H9 (cell line): Measurements from ENCODE around the gene PPFIBP2. TPM values are rescaled to one million over a fixed set of nuclear protein-coding genes. Genes with fewer than 3 reads are reported as not detected.

Source experiments
- DNase-seq: peaks from one replicate; pipeline ENCODE4 v3.0.0-alpha.2; 2017
- H2AFZ ChIP-seq: one replicate; pipeline ENCODE4 v1.6.1; 2013; ENCODE audit warnings: mild to moderate bottlenecking, low read length, control low read depth, moderate library complexity
- H2AK5ac ChIP-seq: 2 replicates; pipeline ENCODE4 v1.6.1; 2013; ENCODE audit warnings: low read length, control low read depth, mixed read lengths; ENCODE audit not compliant: insufficient read length
- H2BK120ac ChIP-seq: one replicate; pipeline ENCODE4 v1.6.1; 2013; ENCODE audit warnings: low read depth, mild to moderate bottlenecking, low read length, control low read depth, inconsistent platforms; ENCODE audit not compliant: poor library complexity, severe bottlenecking
- H2BK12ac ChIP-seq: 2 replicates; pipeline ENCODE4 v1.6.1; 2013; ENCODE audit warnings: low read length, control low read depth, mixed read lengths, low read depth; ENCODE audit not compliant: insufficient read length
- H2BK15ac ChIP-seq: 2 replicates; pipeline ENCODE4 v1.6.1; 2013; ENCODE audit warnings: low read depth, low read length, control low read depth
- H2BK20ac ChIP-seq: one replicate; pipeline ENCODE4 v1.6.1; 2013; ENCODE audit warnings: low read depth, mild to moderate bottlenecking, low read length, control low read depth, inconsistent platforms; ENCODE audit not compliant: poor library complexity, severe bottlenecking
- H2BK5ac ChIP-seq: 2 replicates; pipeline ENCODE4 v1.6.1; 2013; ENCODE audit warnings: low read length, control low read depth, mixed read lengths; ENCODE audit not compliant: insufficient read length
- H3K14ac ChIP-seq: 2 replicates; pipeline ENCODE4 v1.6.1; 2013; ENCODE audit warnings: low read length, control low read depth; ENCODE audit not compliant: insufficient read depth
- H3K18ac ChIP-seq: 2 replicates; pipeline ENCODE4 v1.6.1; 2013; ENCODE audit warnings: low read depth, mild to moderate bottlenecking, mixed read lengths, low read length, control low read depth; ENCODE audit not compliant: insufficient read length
- H3K23ac ChIP-seq: 2 replicates; pipeline ENCODE4 v1.6.1; 2013; ENCODE audit warnings: low read length, control low read depth, mixed read lengths, low read depth; ENCODE audit not compliant: insufficient read length
- H3K23me2 ChIP-seq: 2 replicates; pipeline ENCODE4 v1.6.1; 2013; ENCODE audit warnings: low read depth, mild to moderate bottlenecking, mixed read lengths, low read length, control low read depth; ENCODE audit not compliant: insufficient read length, poor library complexity, severe bottlenecking
- H3K27ac ChIP-seq: 2 replicates; pipeline ENCODE4 v1.5.1; 2013; ENCODE audit warnings: low read length, control low read depth, mixed read lengths, low read depth; ENCODE audit not compliant: insufficient read length
- H3K27me3 ChIP-seq: 2 replicates; pipeline ENCODE4 v1.6.1; 2013; ENCODE audit warnings: low read length, control low read depth, inconsistent platforms; ENCODE audit not compliant: insufficient read depth
- H3K4ac ChIP-seq: 2 replicates; pipeline ENCODE4 v1.6.1; 2013; ENCODE audit warnings: low read depth, mild to moderate bottlenecking, control low read depth, inconsistent platforms, low read length, moderate library complexity
- H3K4me1 ChIP-seq: 2 replicates; pipeline ENCODE4 v1.6.1; 2013; ENCODE audit warnings: low read length, control low read depth, inconsistent platforms; ENCODE audit not compliant: insufficient read depth
- H3K4me2 ChIP-seq: 2 replicates; pipeline ENCODE4 v1.6.1; 2013; ENCODE audit warnings: low read length, control low read depth, mixed read lengths; ENCODE audit not compliant: insufficient read length, insufficient read depth
- H3K56ac ChIP-seq: 2 replicates; pipeline ENCODE4 v1.6.1; 2013; ENCODE audit warnings: low read depth, mild to moderate bottlenecking, mixed read lengths, low read length, control low read depth; ENCODE audit not compliant: insufficient read length
- H3K79me1 ChIP-seq: 2 replicates; pipeline ENCODE4 v1.6.1; 2013; ENCODE audit warnings: low read depth, mild to moderate bottlenecking, moderate library complexity, low read length, control low read depth, inconsistent platforms; ENCODE audit not compliant: insufficient read depth, poor library complexity, severe bottlenecking
- H3K79me2 ChIP-seq: 2 replicates; pipeline ENCODE4 v1.6.1; 2013; ENCODE audit warnings: low read length, control low read depth, inconsistent platforms; ENCODE audit not compliant: insufficient read depth
- H3K9ac ChIP-seq: 2 replicates; pipeline ENCODE4 v1.6.1; 2013; ENCODE audit warnings: low read length, control low read depth, mixed read lengths; ENCODE audit not compliant: insufficient read length; ENCODE audit errors: extremely low read depth
- H3K9me3 ChIP-seq: one replicate; pipeline ENCODE4 v1.6.1; 2013; ENCODE audit warnings: low read depth, low read length, inconsistent platforms; ENCODE audit not compliant: control insufficient read depth
- H3T11ph ChIP-seq: one replicate; pipeline ENCODE4 v1.6.1; 2013; ENCODE audit warnings: mild to moderate bottlenecking, low read length, control low read depth, inconsistent platforms
- H4K20me1 ChIP-seq: one replicate; pipeline ENCODE4 v1.6.1; 2013; ENCODE audit not compliant: control insufficient read depth, insufficient read length, insufficient read depth
- H4K5ac ChIP-seq: 2 replicates; pipeline ENCODE4 v1.6.1; 2013; ENCODE audit warnings: low read depth, mild to moderate bottlenecking, mixed read lengths, low read length, control low read depth; ENCODE audit not compliant: insufficient read length
- H4K8ac ChIP-seq: replicated peaks from 2 replicates; pipeline ENCODE4 v1.6.1; 2013; ENCODE audit warnings: low read length, control low read depth, mixed read lengths, low read depth; ENCODE audit not compliant: insufficient read length
- H4K91ac ChIP-seq: 2 replicates; pipeline ENCODE4 v1.6.1; 2013; ENCODE audit warnings: low read depth, mild to moderate bottlenecking, moderate library complexity, mixed read lengths, low read length, control low read depth; ENCODE audit not compliant: insufficient read length
- H3K27ac Mint-ChIP-seq, 3 experiments: 2 replicates in 2 of 3; 3 replicates in 1 of 3; pipeline ENCODE4 v1.8.0; 2020 to 2021; ENCODE audit warnings: mixed read lengths in 3 of 3, mild to moderate bottlenecking in 1 of 3, moderate library complexity in 1 of 3
- H3K27me3 Mint-ChIP-seq: 2 replicates; pipeline ENCODE4 v1.8.0; 2021; ENCODE audit warnings: low read depth, mild to moderate bottlenecking, moderate library complexity, mixed read lengths
- H3K36me3 Mint-ChIP-seq, 3 experiments: 2 replicates in 2 of 3; 3 replicates in 1 of 3; pipeline ENCODE4 v1.8.0; 2020 to 2021; ENCODE audit warnings: low read depth in 3 of 3, mixed read lengths in 3 of 3; ENCODE audit not compliant: insufficient read depth in 1 of 3
- H3K4me1 Mint-ChIP-seq, 2 experiments: 2 replicates each; pipeline ENCODE4 v1.8.0; 2020; ENCODE audit warnings: mixed read lengths in 2 of 2
- H3K4me3 Mint-ChIP-seq, 2 experiments: 2 replicates in 1 of 2; 3 replicates in 1 of 2; pipeline ENCODE4 v1.8.0; 2020 to 2021; ENCODE audit warnings: mild to moderate bottlenecking in 2 of 2, mixed read lengths in 2 of 2, moderate library complexity in 1 of 2
- H3K9me3 Mint-ChIP-seq, 2 experiments: 2 replicates in 1 of 2; 3 replicates in 1 of 2; pipeline ENCODE4 v1.8.0; 2020; ENCODE audit warnings: mild to moderate bottlenecking in 2 of 2, mixed read lengths in 2 of 2, moderate library complexity in 1 of 2
- CTCF ChIP-seq: fragments of 200-600 bp; sonication (generic); conservative IDR thresholded peaks from 3 replicates; pipeline ENCODE4 v1.8.0; 2021; ENCODE audit warnings: antibody characterized with exemption, mild to moderate bottlenecking
- WGBS: extraction: QIAGEN DNeasy Blood & Tissue Kit; methylation state at CpG from one replicate; pipeline ENCODE4 v1.1.7; 2013; ENCODE audit warnings: missing lambda C conversion rate, low lambda C conversion rate, mixed read lengths; ENCODE audit not compliant: insufficient read length; ENCODE audit errors: extremely low coverage; 5-methylcytosine and 5-hydroxymethylcytosine counted together
- total RNA-seq: library from RNA; stranded (reverse); gene quantifications from 2 replicates; pipeline ENCODE4 v1.2.1, GENCODE V29; 2021

PPFIBP2 gene
- total RNA-seq, 1 experiment from 2014 or later: 8.3 TPM

- no peak overlapping the region for H3K18ac ChIP-seq
These were observed 68.7 kb downstream of the PPFIBP2 start for GRCh38 chr11:7582338-7582985.

More at GRCh38 chr11:7582338-7582985, 68.7 kb downstream of the PPFIBP2 start:
- no peak for TF ChIP-seq CTCF
- no peak overlapping the region for H3K56ac ChIP-seq
- H4K5ac ChIP-seq: no peak overlapping the region
- H3K27ac ChIP-seq: no peak overlapping the region
- H2BK15ac ChIP-seq: no peak overlapping the region
- Mint-ChIP-seq H3K27me3 (no peaks in the 10 kb centered on the region; the same call in 1 of the 2 replicates), H3K36me3 (peaks cover 0 to 2% (median 0%) of the 10 kb centered on the region in 3 experiments; a peak in 2 of 7 replicates), H3K9me3 (no peaks in the 10 kb centered on the region), H3K4me3 (no peak overlapping the region), H3K4me1 (peaks cover 25 to 35% of the 10 kb centered on the region in 2 experiments), H3K27ac (no peak overlapping the region)
- DNase-seq: no peak
- no peak overlapping the region for H2BK20ac ChIP-seq
- peaks cover 8% of the 10 kb centered on the region; the same call in 1 of the 2 replicates for H3K4me1 ChIP-seq
- H2AFZ ChIP-seq: no peak overlapping the region
- H3K9ac ChIP-seq: no peak overlapping the region
- no peak overlapping the region for H3K4me2 ChIP-seq
- H3K4ac ChIP-seq: no peak overlapping the region
- H3K23ac ChIP-seq: no peak overlapping the region
- H2BK5ac ChIP-seq: no peak overlapping the region
- H3K79me1 ChIP-seq: no peaks in the 10 kb centered on the region
- no peak overlapping the region for H3K14ac ChIP-seq
- WGBS: no CpG with 5 or more reads among the region's 2 CpGs
- no peaks in the 10 kb centered on the region for H3K23me2 ChIP-seq
- no peak overlapping the region for H4K8ac ChIP-seq
- H3K9me3 ChIP-seq: no peaks in the 10 kb centered on the region
- H4K91ac ChIP-seq: no peak overlapping the region
- no peaks in the 10 kb centered on the region for H3K79me2 ChIP-seq
- no peak overlapping the region for H2AK5ac ChIP-seq
- no peaks in the 10 kb centered on the region for H3K27me3 ChIP-seq
- no peak overlapping the region for H2BK120ac ChIP-seq
- no peak overlapping the region for H2BK12ac ChIP-seq
- H4K20me1 ChIP-seq: no peaks in the 10 kb centered on the region
- no peak overlapping the region for H3T11ph ChIP-seq
